SK-N-SH (cell line): Measurements from ENCODE around the gene ACACA. TPM values are rescaled to one million over a fixed set of nuclear protein-coding genes. Genes with fewer than 3 reads are reported as not detected.

Experiments
- CTCF ChIA-PET: fragments of 300-600, 350-600 bp; formaldehyde crosslinking; extraction: SDS; loops from one replicate; lab custom pipeline; 2021; lab: Yijun Ruan, JAX
- POLR2A ChIA-PET: fragments of 350-600 bp; sonication (Branson Sonifier 250); formaldehyde crosslinking; extraction: SDS; loops from one replicate; lab custom pipeline; 2020; ENCODE audit warnings: antibody characterized with exemption, inconsistent platforms; lab: Yijun Ruan, JAX
- DNase-seq: peaks from one replicate; pipeline ENCODE4 v3.0.0; 2012
- H2AFZ ChIP-seq: fragments of 200-600 bp; sonication (generic); 2 replicates; pipeline ENCODE4 v1.8.1; 2016; ENCODE audit warnings: antibody characterized with exemption, mild to moderate bottlenecking, low read depth
- H3F3A ChIP-seq: fragments of 200-600 bp; sonication (generic); replicated peaks from 2 replicates; pipeline ENCODE3; 2016; ENCODE audit warnings: antibody characterized with exemption, mild to moderate bottlenecking; ENCODE audit not compliant: insufficient read depth
- H3K27ac ChIP-seq, 2 experiments: fragments of 200-500 bp in 1 of 2; fragments of 200-600 bp in 1 of 2; sonication (Bioruptor generic) in 1 of 2; sonication (generic), shearing (Covaris generic) in 1 of 2; 2 replicates each; pipeline versions ENCODE4 v1.5.1 to v1.6.1; 2014 to 2016; ENCODE audit warnings: low read depth in 2 of 2, inconsistent platforms in 1 of 2, low read length in 1 of 2, mild to moderate bottlenecking in 1 of 2, mixed read lengths in 1 of 2
- H3K27me3 ChIP-seq: fragments of 200-600 bp; sonication (generic), shearing (Covaris generic); 2 replicates; pipeline ENCODE4 v1.6.1; 2016; ENCODE audit warnings: mixed run types; ENCODE audit not compliant: insufficient read depth
- H3K36me3 ChIP-seq, 2 experiments: fragments of 200-500 bp in 1 of 2; fragments of 200-600 bp in 1 of 2; sonication (Bioruptor generic) in 1 of 2; sonication (generic) in 1 of 2; replicated peaks in 1 of 2; 2 replicates each; pipeline versions ENCODE3 to v1.5.1; 2014 to 2016; ENCODE audit warnings: low read length in 1 of 2, mild to moderate bottlenecking in 1 of 2; ENCODE audit not compliant: insufficient read depth in 2 of 2, control insufficient read depth in 1 of 2
- H3K4me1 ChIP-seq, 2 experiments: fragments of 200-500 bp in 1 of 2; fragments of 200-600 bp in 1 of 2; sonication (Bioruptor generic) in 1 of 2; sonication (generic), shearing (Covaris generic) in 1 of 2; 2 replicates each; pipeline versions ENCODE4 v1.5.1 to v1.6.1; 2014 to 2016; ENCODE audit warnings: low read depth in 1 of 2, low read length in 1 of 2, mixed run types in 1 of 2; ENCODE audit not compliant: insufficient read depth in 2 of 2, control insufficient read depth in 1 of 2
- H3K4me2 ChIP-seq: fragments of 200-600 bp; sonication (generic), shearing (Covaris generic); 2 replicates; pipeline ENCODE4 v1.6.1; 2017; ENCODE audit warnings: mixed run types
- H3K4me3 ChIP-seq, 2 experiments: fragments of 200-500 bp in 1 of 2; fragments of 200-600 bp in 1 of 2; sonication (Bioruptor generic) in 1 of 2; sonication (generic), shearing (Covaris generic) in 1 of 2; 2 replicates each; pipeline versions ENCODE4 v1.5.1 to v1.8.1; 2014 to 2016; ENCODE audit warnings: low read depth in 2 of 2, inconsistent platforms in 1 of 2, low read length in 1 of 2, mild to moderate bottlenecking in 1 of 2, mixed read lengths in 1 of 2, moderate library complexity in 1 of 2
- H3K79me2 ChIP-seq: fragments of 200-600 bp; sonication (generic); 2 replicates; pipeline ENCODE4 v1.8.1; 2017; ENCODE audit warnings: mild to moderate bottlenecking; ENCODE audit not compliant: insufficient read depth
- H3K9ac ChIP-seq: fragments of 200-600 bp; sonication (generic); 2 replicates; pipeline ENCODE4 v1.6.1; 2017; ENCODE audit warnings: mixed run types
- H3K9me2 ChIP-seq: fragments of 200-600 bp; sonication (generic); 2 replicates; pipeline ENCODE4 v1.6.1; 2017; ENCODE audit warnings: mixed run types
- H3K9me3 ChIP-seq: fragments of 200-600 bp; sonication (generic); 2 replicates; pipeline ENCODE4 v1.6.1; 2017; ENCODE audit warnings: mixed run types, mild to moderate bottlenecking, moderate library complexity
- H4K20me1 ChIP-seq: fragments of 200-600 bp; sonication (generic); 2 replicates; pipeline ENCODE4 v1.6.1; 2017; ENCODE audit warnings: mild to moderate bottlenecking, mixed run types; ENCODE audit not compliant: insufficient read depth
- FOSL2 ChIP-seq: IDR thresholded peaks from 2 replicates; pipeline ENCODE4 v1.4.0; 2012; ENCODE audit warnings: low read depth, mild to moderate bottlenecking, moderate library complexity, borderline replicate concordance
- FOXM1 ChIP-seq: IDR thresholded peaks from 2 replicates; pipeline ENCODE4 v1.4.0; 2012; ENCODE audit warnings: low read depth, mild to moderate bottlenecking
- JUND ChIP-seq: IDR thresholded peaks from 2 replicates; pipeline ENCODE4 v1.4.0; 2012
- MEF2A ChIP-seq: IDR thresholded peaks from 2 replicates; pipeline ENCODE4 v1.4.0; 2012; ENCODE audit warnings: low read depth, borderline replicate concordance
- NFIC ChIP-seq: IDR thresholded peaks from 2 replicates; pipeline ENCODE4 v1.4.0; 2012; ENCODE audit warnings: borderline replicate concordance
- PBX3 ChIP-seq: IDR thresholded peaks from 2 replicates; pipeline ENCODE4; 2012
- POLR2AphosphoS5 ChIP-seq: IDR thresholded peaks from 2 replicates; pipeline ENCODE4 v1.6.1; 2012; ENCODE audit warnings: low read depth, low read length
- RCOR1 ChIP-seq: fragments of 150-350 bp; IDR thresholded peaks from 2 replicates; pipeline ENCODE4 v1.6.1; 2017; ENCODE audit warnings: antibody characterized with exemption, low read length
- RFX5 ChIP-seq: IDR thresholded peaks from 2 replicates; pipeline ENCODE4 v1.6.1; 2012; ENCODE audit warnings: mild to moderate bottlenecking, improper control_type of control experiment, low read length
- SIN3A ChIP-seq: IDR thresholded peaks from 2 replicates; pipeline ENCODE4 v1.6.1; 2012; ENCODE audit warnings: low read depth, mild to moderate bottlenecking, low read length, moderate library complexity, borderline replicate concordance
- SMC3 ChIP-seq: IDR thresholded peaks from 2 replicates; pipeline ENCODE4 v1.6.1; 2012; ENCODE audit warnings: low read depth, low read length, improper control_type of control experiment
- TAF1 ChIP-seq: IDR thresholded peaks from 2 replicates; pipeline ENCODE4 v1.6.1; 2012; ENCODE audit warnings: low read depth, mild to moderate bottlenecking, low read length, moderate library complexity, borderline replicate concordance
- USF2 ChIP-seq: fragments of 150-350 bp; IDR thresholded peaks from 2 replicates; pipeline ENCODE4 v1.6.1; 2017; ENCODE audit warnings: antibody characterized with exemption, low read length, low read depth, borderline replicate concordance
- YY1 ChIP-seq: IDR thresholded peaks from 2 replicates; pipeline ENCODE4 v1.4.0; 2012; ENCODE audit warnings: low read depth, mild to moderate bottlenecking
- WGBS: methylation state at CpG from one replicate; pipeline ENCODE4 v1.1.6; 2017; ENCODE audit warnings: low lambda C conversion rate; 5-methylcytosine and 5-hydroxymethylcytosine counted together
- polyA plus RNA-seq, 3 experiments: library from polyadenylated mRNA; depleted of rRNA; stranded (reverse); fragments of >200 nt; gene quantifications; 2 replicates each; pipeline ENCODE4 v1.2.3, GENCODE V29; 2012

Gene ACACA
- polyA plus RNA-seq, 1 of the 3 experiments (the other 2 are of a cell fraction) = 27.2 TPM

DNA sequence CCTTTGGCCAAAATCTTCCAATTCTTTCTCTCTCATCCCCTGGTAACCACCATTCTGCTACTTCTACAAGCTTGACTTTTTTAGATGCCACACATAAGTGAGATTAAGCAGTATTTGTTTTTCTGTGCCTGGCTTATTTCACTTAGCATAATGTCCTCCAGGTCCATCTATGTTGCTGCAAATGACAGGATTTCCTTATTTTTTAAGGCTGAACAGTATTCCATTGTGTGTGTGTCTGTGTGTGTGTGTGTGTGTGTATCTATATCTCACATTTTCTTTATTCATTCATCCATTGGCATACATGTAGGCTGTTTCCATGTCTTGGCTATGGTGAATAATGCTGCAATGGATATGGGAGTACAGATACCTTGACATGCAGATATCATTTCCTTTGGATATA is 6.1 kb downstream of the ACACA start:
- TF ChIP-seq NFIC (no peak), YY1 (no peak), USF2 (no peak), FOXM1 (no peak), MEF2A (no peak), JUND (no peak), POLR2AphosphoS5 (no peak), RCOR1 (no peak), TAF1 (no peak)
- H2AFZ ChIP-seq = no peak overlapping the region
- H3K9me3 ChIP-seq = no peaks in the 10 kb centered on the region
- ChIA-PET CTCF (interaction anchor here (1.2 to 1.8 kb wide), 2 partner anchors 9 to 27 kb away, joined by 4 to 7 read pairs; no protein-coding TSS in a partner anchor), POLR2A (no interaction called here)
- peaks cover 7% of the 10 kb centered on the region; the same call in 1 of the 2 replicates for H4K20me1 ChIP-seq
- H3K36me3 ChIP-seq = no peaks in the 10 kb centered on the region
- no peak overlapping the region for H3K9ac ChIP-seq
- peaks cover 9% of the 10 kb centered on the region for H3F3A ChIP-seq
- no peak overlapping the region for H3K27ac ChIP-seq
- no peak overlapping the region for H3K4me2 ChIP-seq
- H3K9me2 ChIP-seq = no peaks in the 10 kb centered on the region
- no peak overlapping the region for H3K4me3 ChIP-seq
- H3K27me3 ChIP-seq = no peaks in the 10 kb centered on the region
- H3K79me2 ChIP-seq = peaks cover 35% of the 10 kb centered on the region
- no peak for DNase-seq
- H3K4me1 ChIP-seq = no peaks in the 10 kb centered on the region; a peak in 2 of 4 replicates

GRCh38 chr17:37399265-37399803 is 7.3 kb downstream of the ACACA start:
- no peak overlapping the region for H3K9ac ChIP-seq
- peaks cover 7% of the 10 kb centered on the region; the same call in 1 of the 2 replicates for H4K20me1 ChIP-seq
- no peaks in the 10 kb centered on the region for H3K27me3 ChIP-seq
- DNase-seq = no peak
- 88% methylated on average over 5 of the region's 5 CpGs for WGBS
- H3K4me2 ChIP-seq = no peak overlapping the region
- peaks cover 9% of the 10 kb centered on the region for H3F3A ChIP-seq
- POLR2A ChIA-PET = no interaction called here
- no peaks in the 10 kb centered on the region for H3K4me1 ChIP-seq
- no peak overlapping the region for H2AFZ ChIP-seq
- peaks cover 24% of the 10 kb centered on the region for H3K79me2 ChIP-seq
- TF ChIP-seq FOSL2 = peak; percentile 24; the same call in 1 of the 2 replicates
- no peak for TF ChIP-seq TAF1
- TF ChIP-seq JUND = 0 out of 2 replicates have a peak, but pooled peaks have one; percentile 16
- no peak for TF ChIP-seq SMC3
- H3K4me3 ChIP-seq = no peak overlapping the region
- no peaks in the 10 kb centered on the region for H3K9me3 ChIP-seq
- no peak overlapping the region for H3K27ac ChIP-seq
- H3K9me2 ChIP-seq = no peaks in the 10 kb centered on the region
- CTCF ChIA-PET = interaction anchor here (2.7 kb wide), 1 partner anchor 25 kb away, joined by 20 read pairs; no protein-coding TSS in a partner anchor
- H3K36me3 ChIP-seq = no peaks in the 10 kb centered on the region

DNA sequence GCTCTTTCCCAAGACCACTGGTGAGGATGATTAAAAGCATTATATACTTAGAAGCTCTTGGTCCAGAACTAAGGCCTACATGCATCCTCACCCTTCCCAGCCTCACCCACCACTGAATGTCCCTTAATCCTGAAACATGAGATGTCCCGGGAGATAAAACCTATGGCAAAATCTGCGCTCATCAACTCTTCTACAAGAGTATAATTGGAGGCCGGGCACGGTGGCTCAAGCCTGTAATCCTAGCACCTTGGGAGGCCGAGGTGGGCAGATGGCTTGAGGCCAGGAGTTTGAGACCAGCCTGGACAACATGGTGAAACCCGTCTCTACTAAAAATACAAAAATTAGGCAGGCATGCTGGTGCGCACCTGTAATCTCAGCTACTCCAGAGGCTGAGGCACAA is 13.3 kb downstream of the ACACA start:
- H3F3A ChIP-seq = peaks cover 4% of the 10 kb centered on the region
- H4K20me1 ChIP-seq = peaks cover 7% of the 10 kb centered on the region; the same call in 1 of the 2 replicates
- H3K9me2 ChIP-seq = no peaks in the 10 kb centered on the region
- H2AFZ ChIP-seq = no peak overlapping the region
- H3K27ac ChIP-seq = no peak overlapping the region
- no peaks in the 10 kb centered on the region for H3K36me3 ChIP-seq
- no peak overlapping the region for H3K9ac ChIP-seq
- TF ChIP-seq RFX5 (no peak), PBX3 (no peak), SIN3A (no peak), JUND (no peak)
- ChIA-PET CTCF (interaction anchor here (9.7 kb wide), 1 partner anchor 19 kb away, joined by 101 read pairs; the partner anchor contains the start of gene C17orf78), POLR2A (no interaction called here)
- peaks cover 4% of the 10 kb centered on the region; the same call in 1 of the 2 replicates for H3K79me2 ChIP-seq
- H3K4me1 ChIP-seq = peaks cover 0 to 21% of the 10 kb centered on the region in 2 experiments; a peak in 3 of 4 replicates
- no peak overlapping the region for H3K4me3 ChIP-seq
- DNase-seq = no peak
- no peak overlapping the region for H3K4me2 ChIP-seq
- H3K9me3 ChIP-seq = no peaks in the 10 kb centered on the region
- no peaks in the 10 kb centered on the region for H3K27me3 ChIP-seq
- 94% methylated on average over 7 of the region's 7 CpGs for WGBS
